Ovary (tissue), 9 donors: ENCODE data around the gene ARPP19. TPM values are rescaled to one million over a fixed set of nuclear protein-coding genes. Genes with fewer than 3 reads are reported as not detected.
"Not testable (repeated sequence)": the region's sequence is repeated elsewhere in the genome, so short reads cannot be mapped to it uniquely, and the experiment has no call there.

ENCODE experiments used
- DNase-seq, 5 donors: peaks; one replicate each; pipeline ENCODE4 v3.0.0-alpha.2; 2019 to 2020
- H3K27ac ChIP-seq, 2 donors: fragments of 200-600 bp; one replicate each; pipeline versions ENCODE4 v1.5.1 to v1.8.0; 2019 to 2022
- H3K27me3 ChIP-seq: fragments of 200-600 bp; one replicate; pipeline ENCODE4 v1.8.0; 2022
- H3K36me3 ChIP-seq: fragments of 200-600 bp; sonication (generic); one replicate; pipeline ENCODE4 v1.5.1; 2019
- H3K4me1 ChIP-seq: one replicate; pipeline ENCODE4 v1.8.1; 2013; ENCODE audit warnings: mild to moderate bottlenecking, moderate library complexity; ENCODE audit not compliant: insufficient read depth
- H3K4me3 ChIP-seq: fragments of 200-600 bp; sonication (generic); one replicate; pipeline ENCODE4 v1.5.1; 2017
- H3K9me3 ChIP-seq, 2 donors: fragments of 200-600 bp in 1 of 2; sonication (generic) in 1 of 2; one replicate each; pipeline versions ENCODE4 v1.5.1 to v1.8.1; 2013 to 2019; ENCODE audit warnings: mild to moderate bottlenecking in 1 of 2, moderate library complexity in 1 of 2
- CTCF ChIP-seq, 3 donors: fragments of 450-650 bp in 2 of 3; fragments of 200-600 bp in 1 of 3; IDR thresholded peaks; one replicate each; pipeline versions ENCODE4 v1.5.1 to v1.8.0; 2016 to 2022; ENCODE audit warnings: antibody characterized with exemption in 3 of 3, mild to moderate bottlenecking in 1 of 3
- EP300 ChIP-seq: sonication (generic); formaldehyde crosslinking; IDR thresholded peaks from one replicate; pipeline ENCODE4 v1.6.1; 2017; ENCODE audit warnings: antibody characterized with exemption
- POLR2A ChIP-seq: fragments of 450-650 bp; IDR thresholded peaks from one replicate; pipeline ENCODE4 v1.6.1; 2017; ENCODE audit warnings: antibody characterized with exemption, mild to moderate bottlenecking, moderate library complexity
- WGBS, 3 donors: extraction: QIAGEN DNeasy Blood & Tissue Kit in 1 of 3; methylation state at CpG; one replicate each; pipeline versions ENCODE4 v1.1.5 to v1.1.7; 2013 to 2017; 5-methylcytosine and 5-hydroxymethylcytosine counted together
- intact Hi-C, 4 donors: fragments of 100-400 bp; cut with DNase I; formaldehyde crosslinking; loops; one replicate each; pipeline versions ENCODE4 v1.11.0 to v1.15.1; 2022 to 2023
- polyA plus RNA-seq, 2 donors: library from polyadenylated mRNA; stranded (reverse); fragments of 200-250 nt in 1 of 2; fragments of 350-450 nt in 1 of 2; fragmentation: Illumina TruSeq in 1 of 2; extraction: RNeasy Lipid Tissue Mini Kit (QIAGEN cat#74804) in 1 of 2; gene quantifications; one replicate each; pipeline ENCODE4 v1.2.3, GENCODE V29; 2013 to 2014
- total RNA-seq, 7 donors: library from RNA; depleted of rRNA in 2 of 7; stranded (reverse); fragments of >200 nt in 2 of 7; fragmentation: NEBNext Ultra II Directional in 3 of 7; extraction: Animal tissue kit (Norgen Biotek cat#: 25700) in 3 of 7; gene quantifications; one replicate each; pipeline versions ENCODE4 v1.1.0 to v1.2.4, GENCODE V29; 2016 to 2023
- donor health status: DM: no; HTN: no; CAD: no; lungs with moderate emphysema.
- donor health status: DM: no; HTN: no; CAD: no.
- donor health status: Bipolar disorder and iron deficiency.
- donor health status: DM: yes; HTN: yes; CAD: no.
- donor health status: DM: no; HTN: no; CAD: no.
- donor health status: DM: yes; HTN: yes; CAD: no.

The ARPP19 gene
- total and polyA plus RNA-seq, 9 donors, result 37.9 to 158 (median 125) TPM

GRCh38 chr15:52556524-52557273, 12.1 kb downstream of the ARPP19 start:
- Histone ChIP-seq H3K4me3 (no peak overlapping the region), H3K9me3 (no peaks in the 10 kb centered on the region), H3K27ac (no peak overlapping the region), H3K27me3 (no peaks in the 10 kb centered on the region), H3K36me3 (no peaks in the 10 kb centered on the region), H3K4me1 (peaks cover 8% of the 10 kb centered on the region)
- no peak for TF ChIP-seq EP300
- TF ChIP-seq CTCF (IDR thresholded peaks at IDR 0.05), result no peak
- no peak for TF ChIP-seq POLR2A
- DNase-seq, result no peak
- 70 to 78% (median 77%) methylated on average over 3 of the region's 3 CpGs for WGBS, 3 donors
- intact Hi-C loops, result no loop called here

GRCh38 chr15:52552303-52552702, 16.5 kb downstream of the ARPP19 start:
- Histone ChIP-seq H3K27ac (no peak overlapping the region), H3K36me3 (no peaks in the 10 kb centered on the region), H3K4me1 (peaks cover 1% of the 10 kb centered on the region), H3K9me3 (no peaks in the 10 kb centered on the region), H3K27me3 (no peaks in the 10 kb centered on the region), H3K4me3 (no peak overlapping the region)
- intact Hi-C loops, result no loop called here
- WGBS, 3 donors, result 90 to 97% (median 93%) methylated on average over 2 of the region's 2 CpGs
- no peak for TF ChIP-seq POLR2A
- no peak for TF ChIP-seq EP300
- TF ChIP-seq CTCF (IDR thresholded peaks at IDR 0.05), result no peak
- no peak for DNase-seq

GRCh38 chr15:52551762-52552161, 17.1 kb downstream of the ARPP19 start:
- WGBS, 3 donors, result 55 to 83% (median 76%) methylated on average over 6 of the region's 6 CpGs
- no peaks in the 10 kb centered on the region for H3K9me3 ChIP-seq
- no peak overlapping the region for H3K4me3 ChIP-seq
- no peaks in the 10 kb centered on the region for H3K27me3 ChIP-seq
- H3K4me1 ChIP-seq, result peaks cover 1% of the 10 kb centered on the region
- H3K36me3 ChIP-seq, result no peaks in the 10 kb centered on the region
- intact Hi-C loops, result no loop called here
- H3K27ac ChIP-seq, result no peak overlapping the region
- DNase-seq, result no peak
- TF ChIP-seq CTCF (IDR thresholded peaks at IDR 0.05) (no peak), EP300 (no peak)

GRCh38 chr15:52551186-52551585, 17.6 kb downstream of the ARPP19 start:
- H3K27ac ChIP-seq, intact Hi-C loops, H3K4me3 ChIP-seq, DNase-seq, H3K9me3 ChIP-seq, H3K36me3 ChIP-seq, H3K4me1 ChIP-seq, H3K27me3 ChIP-seq: not testable (repeated sequence)
- 85 to 100% (median 90%) methylated on average over 1 of the region's 1 CpG for WGBS, 3 donors

GRCh38 chr15:52546031-52546751, 22.6 kb downstream of the ARPP19 start:
- intact Hi-C loops, result no loop called here
- WGBS, 3 donors, result 84 to 91% (median 89%) methylated on average over 5 of the region's 5 CpGs
- no peaks in the 10 kb centered on the region for H3K27me3 ChIP-seq
- no peaks in the 10 kb centered on the region for H3K9me3 ChIP-seq
- TF ChIP-seq EP300, result no peak
- no peak for TF ChIP-seq CTCF (IDR thresholded peaks at IDR 0.05)
- no peak for TF ChIP-seq POLR2A
- no peak overlapping the region for H3K27ac ChIP-seq
- no peaks in the 10 kb centered on the region for H3K36me3 ChIP-seq
- DNase-seq, result no peak
- no peaks in the 10 kb centered on the region for H3K4me1 ChIP-seq
- H3K4me3 ChIP-seq, result no peak overlapping the region
